Colon (tissue), 2 donors: Measurements from ENCODE around the gene CERS6.
A peak's percentile ranks its signal among the peaks of the same experiment; 100 is the strongest.

Source experiments
- FAIRE-seq: peaks from 2 replicates; lab custom pipeline; 2012; peaks lifted over from hg19 to GRCh38; lab: Jason Lieb, UNC
- donor health status: control.
- donor health status: control.

The CERS6 gene

DNA sequence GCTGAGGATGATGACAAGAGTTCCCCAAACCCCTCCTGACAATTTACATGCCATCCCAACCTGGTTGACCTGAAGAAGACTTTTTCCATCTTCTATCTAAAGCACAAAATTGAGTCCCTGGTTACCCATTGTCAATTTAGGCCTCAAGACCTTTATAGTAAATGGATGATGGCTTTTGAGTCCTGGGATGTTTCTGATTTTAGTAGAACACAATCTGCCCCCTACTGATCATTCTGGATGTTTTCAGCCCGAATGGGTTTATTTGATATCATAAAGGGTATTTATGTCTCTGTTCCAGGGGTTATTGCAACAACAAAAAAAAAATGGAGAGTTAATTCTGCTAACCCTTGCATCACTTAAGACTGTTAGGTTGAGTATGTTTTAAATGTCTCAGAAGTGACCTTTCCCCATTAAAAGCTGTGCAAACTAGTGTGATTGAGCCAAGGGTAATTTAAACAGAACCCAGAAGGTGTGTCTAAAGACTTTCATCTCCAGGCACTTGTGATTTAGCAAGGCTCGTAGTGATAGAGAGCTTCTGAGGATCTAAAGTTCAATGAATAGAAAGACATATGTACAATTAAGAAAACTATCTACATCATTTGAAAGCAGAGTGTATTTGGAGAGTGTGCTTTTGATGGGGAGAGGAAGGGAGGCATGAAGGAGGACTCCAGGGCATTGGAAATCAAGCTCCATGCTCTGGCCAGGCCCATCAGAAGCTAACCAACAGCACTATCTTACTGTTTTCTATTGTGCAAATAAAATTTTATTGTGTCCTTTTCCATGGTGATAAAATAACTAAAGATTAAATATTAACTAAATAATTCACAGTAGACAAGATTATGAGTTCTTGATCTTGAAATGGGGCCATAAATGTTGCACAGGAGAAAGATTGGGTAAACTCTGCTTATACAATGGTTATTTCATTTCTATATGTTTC is 249.7 kb downstream of the CERS6 start:
- peak; percentile 75 for FAIRE-seq

DNA sequence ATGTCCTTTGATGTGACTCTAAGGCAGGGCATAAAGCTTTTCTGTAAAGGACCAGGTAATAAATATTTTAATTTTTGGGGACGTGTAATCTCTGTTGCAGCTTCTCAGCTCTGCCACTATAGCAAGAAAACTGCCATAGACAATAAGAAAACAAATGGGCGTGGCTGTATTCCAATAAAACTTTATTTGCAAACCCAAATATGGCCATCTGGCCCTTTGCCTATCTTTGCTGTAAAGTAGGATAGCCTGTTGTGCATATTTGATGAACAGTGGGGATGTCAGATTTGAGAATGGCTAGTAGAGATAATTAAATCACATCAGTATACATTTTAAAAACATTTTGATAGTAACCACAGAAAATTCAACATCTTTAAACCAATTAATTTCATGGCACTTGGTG is 250.7 kb downstream of the CERS6 start:
- no peak for FAIRE-seq

DNA sequence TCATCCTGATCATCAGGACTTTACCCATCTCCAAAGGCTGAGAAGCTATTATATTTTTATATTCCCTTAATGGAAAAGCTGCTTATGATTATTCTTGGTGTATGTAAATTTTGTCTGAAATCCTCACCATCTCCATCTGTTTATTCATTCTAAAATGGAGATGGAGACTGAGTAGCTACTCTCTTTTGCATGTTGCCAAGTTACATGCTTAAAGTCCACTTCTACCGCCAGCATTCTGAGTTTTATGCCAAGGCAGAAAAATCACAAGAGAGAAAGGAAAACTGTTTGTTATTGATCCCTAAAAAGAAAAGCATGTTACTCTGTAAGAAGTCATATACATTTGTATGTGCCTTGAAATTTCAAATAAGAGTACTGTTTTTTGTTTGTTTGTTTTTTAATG is 252.0 kb downstream of the CERS6 start:
- FAIRE-seq, result no peak

DNA sequence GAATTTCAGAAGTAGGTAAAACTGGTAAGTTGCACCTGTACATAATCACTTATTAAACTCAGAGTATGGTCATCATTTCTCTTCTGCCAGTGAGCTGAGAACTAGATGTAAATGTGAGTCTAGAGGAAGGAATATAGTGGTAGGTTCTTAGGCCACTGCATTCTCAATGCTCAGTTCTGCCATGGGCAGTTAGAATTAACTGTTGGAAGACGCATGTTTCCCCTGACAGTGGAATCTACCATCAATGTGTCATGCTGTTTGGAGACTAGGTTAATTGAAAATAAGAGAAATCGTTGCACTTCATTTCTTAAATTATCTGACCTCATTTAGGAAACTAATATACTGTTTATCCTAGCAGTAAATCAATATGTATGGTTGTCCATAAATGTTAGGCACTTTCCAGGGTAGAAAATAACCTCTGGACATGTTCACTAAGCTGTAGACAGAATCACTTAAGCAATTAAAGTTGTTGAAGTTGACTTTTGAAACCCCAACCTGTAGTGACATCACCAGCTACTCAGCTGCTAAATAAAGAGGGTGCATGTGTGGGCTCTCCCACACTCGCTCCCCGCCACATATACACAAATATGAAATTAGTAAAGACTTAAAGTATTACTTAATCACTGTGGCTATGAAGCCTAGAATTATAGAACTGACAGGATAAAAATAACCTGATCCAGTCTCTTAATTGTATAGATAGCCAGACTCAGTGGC is 254.8 kb downstream of the CERS6 start:
- FAIRE-seq, result no peak

DNA sequence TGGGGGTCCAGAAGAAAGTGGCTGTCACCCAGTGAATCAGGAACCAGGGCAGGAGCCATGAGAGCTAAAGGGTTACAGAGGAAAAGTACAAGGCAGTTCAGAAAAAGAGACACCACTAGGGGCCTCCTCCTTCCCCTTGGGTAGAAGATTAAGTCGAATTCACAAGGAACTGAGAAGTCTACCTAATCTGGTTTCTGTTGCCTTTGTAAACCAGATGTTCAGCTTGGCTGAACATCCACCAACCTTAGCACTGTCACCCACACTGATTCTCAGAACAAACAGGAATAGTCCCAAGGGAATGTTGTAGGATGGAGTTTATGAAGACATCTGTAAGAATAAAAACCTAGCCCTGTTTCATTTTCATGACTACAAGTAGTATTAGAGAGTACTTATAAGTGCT is 256.0 kb downstream of the CERS6 start:
- no peak for FAIRE-seq

DNA sequence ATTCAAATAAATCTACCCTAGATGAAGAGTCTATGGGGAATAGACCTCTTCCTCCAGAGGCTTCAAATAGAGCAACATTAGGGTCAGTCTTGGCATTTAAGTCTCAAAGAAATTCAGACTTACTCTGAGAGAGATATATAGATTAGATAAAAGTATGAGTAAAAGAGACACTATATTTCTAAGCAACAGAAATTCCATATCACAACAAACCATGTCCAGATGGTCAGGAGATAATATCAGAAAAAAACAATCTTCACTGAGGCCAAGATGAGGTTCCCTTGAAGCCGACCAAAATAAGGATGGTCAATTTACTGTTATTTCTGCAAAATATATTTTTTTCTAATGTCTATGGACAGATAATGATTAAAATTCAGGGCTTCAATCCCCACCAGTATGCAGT is 257.3 kb downstream of the CERS6 start:
- no peak for FAIRE-seq

DNA sequence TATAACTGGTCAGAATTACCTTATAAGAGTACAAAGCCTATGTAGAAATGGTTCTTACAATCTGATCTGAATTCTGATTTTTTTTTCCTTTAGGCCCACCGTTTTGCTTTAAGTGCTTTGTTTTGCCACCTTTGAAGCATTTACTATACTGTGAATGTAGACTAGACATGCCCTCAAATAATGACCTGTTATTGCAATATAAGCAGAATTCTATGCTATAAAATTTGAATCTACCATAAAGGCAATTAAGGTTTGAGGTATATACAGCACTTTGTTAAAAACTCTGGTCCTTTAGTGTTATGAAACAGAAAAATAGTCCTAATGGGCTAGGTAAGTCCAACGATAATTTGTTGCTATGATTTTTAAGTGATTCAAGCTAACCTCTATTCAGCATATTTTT is 259.8 kb downstream of the CERS6 start:
- no peak for FAIRE-seq

DNA sequence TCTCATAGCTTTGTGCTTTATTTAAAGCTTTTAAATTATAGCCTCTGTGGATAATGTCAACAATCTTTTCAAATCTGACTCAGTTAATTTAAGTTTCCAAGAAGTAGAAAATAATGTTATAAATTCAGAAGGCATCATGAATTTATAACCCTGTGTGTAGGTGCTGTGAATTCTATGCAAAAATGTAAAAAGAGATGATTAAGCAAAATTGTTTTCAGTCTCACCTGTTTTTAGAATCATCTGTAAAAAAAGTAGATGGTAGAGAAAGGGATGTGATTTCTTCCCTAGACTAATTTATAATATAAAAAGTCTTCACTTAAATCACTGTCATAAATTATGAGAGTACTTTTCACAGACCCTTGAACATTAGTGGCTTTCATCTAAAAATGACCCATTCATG is 260.8 kb downstream of the CERS6 start:
- no peak for FAIRE-seq

DNA sequence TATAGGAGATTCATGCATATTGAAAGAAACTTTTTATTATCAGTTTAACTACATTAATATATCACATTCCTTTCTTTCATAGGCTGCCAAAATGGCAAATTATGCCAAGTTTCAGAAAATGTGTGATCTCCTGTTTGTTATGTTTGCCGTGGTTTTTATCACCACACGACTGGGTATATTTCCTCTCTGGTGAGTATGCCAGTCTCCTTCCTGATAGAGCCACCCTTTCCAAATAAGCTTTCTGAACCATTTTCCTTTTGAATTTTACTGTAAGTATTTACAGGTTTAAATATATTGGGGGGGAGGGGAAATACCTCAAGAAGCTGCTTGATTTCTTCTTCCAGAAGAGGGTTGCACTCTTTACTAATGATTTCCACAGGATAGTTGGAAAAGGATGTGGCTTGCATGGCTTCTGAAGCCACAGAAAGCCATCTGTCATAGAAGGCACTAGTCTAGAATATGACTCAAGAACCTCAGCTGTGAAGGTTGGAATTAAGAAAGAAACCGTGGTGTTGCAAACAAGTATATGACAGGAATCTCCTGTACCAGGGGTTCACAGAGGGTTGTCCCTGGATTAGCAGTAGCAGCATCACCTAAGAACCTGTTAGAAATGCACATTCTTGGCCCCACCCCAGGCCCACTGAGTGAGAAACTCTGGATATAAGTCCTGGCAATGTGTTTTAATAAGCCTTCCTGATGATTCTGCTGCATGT is 261.9 kb downstream of the CERS6 start:
- no peak for FAIRE-seq

DNA sequence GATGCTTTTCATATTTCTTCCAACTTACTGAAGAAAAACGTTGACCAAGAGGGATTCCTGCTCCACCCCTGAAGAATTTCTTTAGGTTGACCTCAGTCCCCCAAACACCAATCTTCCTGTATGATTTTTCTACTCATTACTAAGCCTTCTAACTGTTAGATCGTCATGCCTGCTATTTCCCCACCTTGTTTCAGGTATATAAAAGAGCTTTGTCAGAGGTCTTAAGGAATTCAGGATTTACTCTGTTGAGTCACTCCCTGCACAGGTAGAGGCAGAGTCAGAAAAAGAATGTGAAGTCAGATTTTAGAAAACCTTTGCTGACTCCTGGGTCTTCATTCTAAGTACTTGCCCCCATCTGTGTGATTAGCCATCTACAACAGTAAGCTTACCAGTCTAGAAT is 262.6 kb downstream of the CERS6 start:
- no peak for FAIRE-seq

DNA sequence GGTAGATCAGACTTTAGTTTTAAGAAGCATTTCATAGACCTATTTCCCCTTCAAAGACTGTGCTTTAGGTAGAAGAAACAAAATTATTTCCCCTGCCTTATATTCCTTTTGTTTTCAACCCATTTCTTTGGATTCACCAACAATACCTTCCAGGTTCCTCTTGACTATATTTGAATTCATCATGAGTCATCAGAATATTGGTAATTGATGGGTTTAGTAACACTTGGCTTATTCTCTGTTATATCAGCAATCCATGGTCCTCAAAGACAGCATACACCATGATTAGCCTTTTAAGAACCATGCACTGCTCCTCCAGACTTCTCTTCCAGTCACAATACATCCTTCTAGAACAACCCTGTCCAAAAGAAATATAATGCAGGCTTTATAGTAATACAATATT is 263.4 kb downstream of the CERS6 start:
- FAIRE-seq, result no peak

DNA sequence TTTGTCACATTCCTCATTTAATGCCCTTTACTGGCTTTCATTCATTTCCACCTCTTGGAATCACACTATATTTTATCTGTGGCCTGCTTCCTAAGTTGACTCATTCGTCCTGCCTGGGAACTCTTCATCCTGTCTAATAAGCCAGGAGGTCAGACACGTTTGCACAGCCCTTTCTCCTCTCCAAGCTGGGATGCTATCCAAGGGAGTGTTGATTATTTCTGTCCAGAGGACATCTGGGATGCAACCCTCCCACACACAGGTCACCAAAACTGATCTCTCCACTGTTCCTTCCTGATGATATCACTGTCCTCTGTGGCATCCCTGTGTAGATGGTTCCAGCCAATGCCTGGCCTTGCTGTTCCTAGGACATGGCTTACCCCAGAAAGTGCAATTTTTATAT is 266.5 kb downstream of the CERS6 start:
- FAIRE-seq, result no peak

DNA sequence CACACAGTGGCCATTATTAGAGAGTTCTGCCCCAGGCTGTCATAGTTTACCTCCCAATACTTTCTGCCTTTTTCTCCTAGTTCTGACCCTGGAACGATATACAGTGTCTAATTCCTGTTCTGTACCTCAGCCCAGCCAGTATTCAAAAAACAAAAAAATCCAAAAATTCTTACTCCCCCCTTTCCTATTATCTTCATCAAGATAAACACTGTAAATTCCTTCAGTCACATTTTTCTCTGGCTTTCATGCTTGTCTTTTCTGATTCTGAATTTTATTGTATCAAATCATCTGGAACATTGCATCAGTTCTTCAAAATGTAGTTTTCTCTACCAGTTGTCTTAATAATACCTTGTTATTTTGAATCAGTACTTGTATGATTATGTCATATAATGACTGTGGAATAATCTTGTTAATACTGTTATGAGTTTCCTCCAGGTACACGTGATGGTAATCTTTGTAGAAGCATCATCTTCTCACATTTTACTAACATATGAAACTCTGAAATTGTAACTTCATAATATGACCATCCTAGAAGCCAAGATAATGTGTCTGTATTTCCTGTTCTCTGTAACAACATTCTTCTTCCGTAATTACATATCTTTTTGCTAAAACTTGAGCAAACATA is 267.3 kb downstream of the CERS6 start:
- no peak for FAIRE-seq

DNA sequence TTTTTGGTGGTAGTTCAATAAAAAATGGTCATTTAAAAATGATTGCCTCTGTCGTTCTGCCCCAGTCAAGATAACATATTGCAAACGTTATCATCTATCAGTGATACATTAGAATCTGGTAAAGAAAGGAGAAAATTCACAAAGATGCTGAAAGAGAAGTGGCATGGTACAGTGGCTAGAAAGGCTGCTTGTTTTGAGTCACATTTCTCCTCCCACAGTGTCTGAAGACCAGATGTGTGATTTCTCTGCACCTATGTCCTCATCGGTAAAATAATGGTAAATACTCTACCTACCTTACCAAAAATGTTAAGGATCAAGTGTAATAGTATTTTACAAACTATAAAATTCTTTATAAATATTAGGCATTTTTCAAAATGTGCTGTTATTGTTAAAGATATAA is 270.3 kb downstream of the CERS6 start:
- FAIRE-seq, result no peak

DNA sequence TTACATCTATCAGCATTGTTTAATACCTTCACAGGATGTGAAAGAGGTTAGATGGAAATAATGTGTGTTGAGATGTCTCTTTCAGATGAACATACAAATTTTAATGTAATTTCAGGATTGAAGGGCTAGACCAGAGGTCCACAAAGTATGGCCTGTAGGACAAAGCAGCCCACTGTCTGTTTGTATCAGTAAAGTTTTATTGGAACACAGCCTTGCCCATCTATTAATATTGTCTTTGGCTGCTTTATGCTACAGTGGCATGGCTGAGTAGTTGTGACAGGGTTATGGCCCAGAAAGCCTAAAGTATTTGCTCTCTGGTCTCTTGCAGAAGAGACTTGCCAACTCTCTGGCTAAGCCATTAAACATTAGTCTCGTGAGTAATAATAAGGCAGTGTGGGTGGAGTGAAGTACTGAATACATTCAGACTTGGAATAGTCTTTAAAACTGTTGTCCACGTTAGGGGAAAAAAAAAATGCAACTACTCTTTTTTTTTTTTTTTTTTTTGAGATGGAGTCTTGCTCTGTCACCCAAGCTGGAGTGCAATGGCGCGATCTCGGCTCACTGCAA is 271.9 kb downstream of the CERS6 start:
- no peak for FAIRE-seq

DNA sequence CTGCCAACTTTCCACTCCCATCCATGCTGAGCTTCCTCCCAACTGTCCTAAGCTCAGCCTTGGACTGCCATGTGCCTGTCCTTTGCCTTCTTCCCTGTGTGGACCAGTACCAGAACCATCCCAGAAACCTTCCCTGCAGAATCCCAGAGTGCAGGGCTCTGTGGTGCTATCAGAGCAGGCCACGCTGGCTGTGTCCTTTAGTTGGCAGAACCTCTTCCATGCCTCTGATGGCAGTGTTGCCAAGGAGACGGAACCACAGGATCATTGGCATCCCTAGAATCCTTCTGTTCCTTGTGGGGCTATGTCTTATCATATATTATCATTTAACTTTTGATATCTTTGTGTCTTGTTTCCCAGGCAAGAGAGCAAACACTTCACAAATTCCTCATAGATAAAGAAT is 273.4 kb downstream of the CERS6 start:
- FAIRE-seq, result no peak

DNA sequence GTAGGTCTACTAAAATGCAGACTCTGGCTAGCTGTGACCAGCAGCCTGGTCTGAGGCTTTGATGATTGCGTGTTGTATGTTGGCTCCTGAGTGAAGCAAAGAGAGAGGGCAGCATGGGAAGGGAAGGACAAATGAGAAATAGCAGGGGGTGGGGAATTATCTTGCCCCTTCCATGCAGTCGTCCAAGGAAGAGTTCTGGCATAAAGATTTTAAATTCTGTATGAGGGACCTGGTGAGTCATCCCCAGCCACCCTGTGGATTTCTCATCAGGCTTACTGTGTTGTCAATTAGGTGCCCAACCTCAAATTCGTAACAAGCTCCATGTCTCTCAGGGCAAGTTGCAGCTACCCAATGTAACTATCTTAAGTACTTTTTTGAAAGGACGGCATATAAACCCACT is 274.3 kb downstream of the CERS6 start:
- no peak for FAIRE-seq

DNA sequence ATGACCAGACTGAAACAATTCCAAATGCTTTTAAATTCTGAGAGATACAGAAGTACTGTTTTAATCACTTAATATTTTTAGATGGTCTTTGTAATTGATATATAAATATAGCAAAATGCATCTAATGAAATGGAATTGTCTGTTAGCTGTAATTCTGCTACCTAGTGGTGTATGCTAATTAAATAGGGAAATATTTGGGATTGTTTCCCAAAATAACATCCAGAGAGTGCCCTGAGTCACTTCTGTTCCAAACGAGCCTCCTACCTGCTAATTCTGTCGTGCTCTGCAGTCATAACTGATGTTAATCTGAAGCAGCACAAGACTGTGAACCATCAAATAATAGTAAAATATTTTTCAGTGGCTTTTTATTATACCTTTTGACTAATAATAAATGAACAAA is 274.9 kb downstream of the CERS6 start:
- FAIRE-seq, result no peak

DNA sequence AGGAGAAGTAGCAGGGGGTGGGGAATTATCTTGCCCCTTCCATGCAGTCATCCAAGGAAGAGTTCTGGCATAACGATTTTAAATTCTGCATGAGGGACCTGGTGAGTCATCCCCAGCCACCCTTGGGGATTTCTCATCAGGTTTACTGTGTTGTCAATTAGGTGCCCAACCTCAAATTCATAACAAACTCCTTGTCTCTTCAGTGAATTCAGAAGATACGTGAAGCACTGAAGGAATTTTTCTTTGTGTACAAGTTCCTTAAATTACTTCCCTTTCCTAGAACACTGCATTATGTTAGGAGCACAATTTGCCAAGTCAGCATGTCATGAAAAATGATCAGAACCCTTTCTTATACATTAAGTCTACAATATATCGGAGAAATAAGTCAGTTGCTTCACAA is 275.5 kb downstream of the CERS6 start:
- no peak for FAIRE-seq

DNA sequence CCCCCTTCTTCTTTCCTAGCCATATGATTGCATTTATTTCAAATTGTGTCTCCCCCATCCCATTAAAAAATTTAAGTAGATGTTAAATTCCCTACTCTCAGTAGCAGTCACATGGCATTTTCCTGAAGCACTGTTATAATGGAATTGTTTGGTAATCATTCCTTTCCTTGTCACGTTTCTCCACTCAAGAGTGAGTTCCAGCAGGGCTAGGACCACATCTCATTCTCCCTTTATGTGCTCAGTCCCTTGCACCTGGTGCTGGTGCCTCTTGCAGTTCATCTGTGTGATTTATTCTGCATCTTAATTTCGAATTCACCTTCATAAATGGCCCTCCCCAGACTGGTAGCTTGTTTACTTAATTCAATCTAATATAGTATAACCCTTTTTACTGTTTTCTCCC is 276.0 kb downstream of the CERS6 start:
- FAIRE-seq, result no peak

DNA sequence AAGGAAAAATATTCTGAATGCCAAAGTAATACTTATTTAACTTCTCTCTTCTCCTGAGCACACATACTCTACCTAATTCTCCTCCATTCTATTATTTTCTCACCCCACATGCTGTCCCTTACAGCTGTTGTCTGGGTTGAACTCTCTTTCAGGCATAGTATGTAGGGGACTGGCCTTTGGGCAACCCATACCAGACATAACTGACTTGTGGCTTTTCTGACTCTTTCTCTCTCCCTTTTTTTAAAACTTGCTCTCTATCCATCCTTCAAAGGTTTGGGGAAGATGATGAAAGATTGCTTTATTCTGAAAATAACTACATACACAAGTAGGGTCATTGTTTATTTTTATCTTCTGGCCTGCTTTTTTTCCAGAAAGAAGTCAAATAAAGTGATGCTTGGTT is 276.4 kb downstream of the CERS6 start:
- FAIRE-seq, result no peak

DNA sequence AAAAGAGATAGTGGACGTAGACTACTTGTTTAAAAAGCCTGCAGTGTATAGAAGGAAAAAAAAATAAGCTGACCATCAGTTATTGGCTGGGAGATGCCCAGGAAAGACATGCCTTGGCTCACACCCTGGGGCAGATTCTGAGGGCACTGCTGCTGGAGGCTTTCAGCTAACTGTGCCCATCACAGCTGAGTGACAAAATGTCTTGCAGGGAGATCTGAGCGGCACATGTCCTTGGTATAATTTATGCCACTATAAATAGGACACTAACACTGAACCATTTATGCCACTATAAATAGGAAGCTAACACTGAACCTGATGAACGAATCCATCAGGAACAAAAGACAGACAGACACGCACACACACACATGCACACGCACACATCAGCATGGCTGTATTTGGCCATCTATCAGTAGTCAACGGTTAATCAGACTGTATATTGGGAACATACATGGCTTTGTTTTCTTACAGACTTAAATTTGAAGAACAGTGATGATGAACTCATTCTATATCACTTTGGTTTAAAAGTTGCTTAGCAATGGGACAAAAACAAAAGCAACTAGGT is 278.2 kb downstream of the CERS6 start:
- FAIRE-seq, result no peak
